Measurements from ENCODE around the gene CCDC85C. TPM values are rescaled to one million over a fixed set of nuclear protein-coding genes. Genes with fewer than 3 reads are reported as not detected.

Gene CCDC85C
- total RNA-seq, 1 experiment from 2014 or later = 42.3 TPM

DNA sequence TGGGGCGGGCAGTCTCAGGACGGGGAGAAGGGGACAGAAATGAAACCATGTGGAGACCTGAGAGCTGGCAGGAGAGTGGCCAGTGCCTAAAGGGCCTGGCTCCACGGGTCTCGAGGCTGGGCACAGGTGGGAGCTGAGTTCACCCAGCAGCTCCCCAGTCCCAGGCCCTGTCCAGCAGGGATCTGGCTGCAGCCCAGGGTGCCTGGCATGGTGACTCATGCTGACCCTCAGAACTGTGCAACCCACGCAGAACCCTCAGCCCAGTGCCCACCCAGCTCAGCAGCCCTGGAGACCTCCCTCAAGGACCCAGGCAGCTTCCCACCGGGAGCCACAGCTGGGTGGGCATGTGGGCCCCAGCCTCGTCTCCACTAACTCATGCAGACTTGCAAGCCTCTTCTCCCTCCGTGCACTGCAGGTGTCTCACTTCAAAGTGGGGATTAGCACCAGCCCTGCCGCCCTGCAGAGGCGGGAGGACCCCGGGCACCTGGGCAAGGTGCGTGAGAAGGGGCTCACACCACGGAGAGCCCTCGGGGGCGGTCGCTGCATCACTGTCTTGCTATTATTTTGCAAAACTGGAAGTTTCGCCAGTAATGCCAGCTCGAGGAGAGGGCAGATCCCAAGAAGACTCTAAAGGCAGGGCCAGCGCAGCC is 76.5 kb downstream of the CCDC85C start:
- Histone ChIP-seq H3K9me2 (ENCODE audit: insufficient read depth) (no peaks in the 10 kb centered on the region), H3K36me3 (ENCODE audit: control insufficient read depth in 1 of 2, insufficient read depth in 2 of 2, low read length in 2 of 2) (no peaks in the 10 kb centered on the region), H3K9ac (ENCODE audit: low read length) (no peak overlapping the region), H3K9me3 (ENCODE audit: control insufficient read depth in 1 of 2, insufficient read depth in 1 of 2, low read depth in 1 of 2, low read length in 2 of 2) (no peaks in the 10 kb centered on the region), H3K4me2 (ENCODE audit: low read length) (no peak overlapping the region), H2AFZ (ENCODE audit: low read depth, low read length, poor library complexity, severe bottlenecking) (no peak overlapping the region), H3K27ac (ENCODE audit: low read depth, low read length) (no peak overlapping the region), H3K27me3 (ENCODE audit: insufficient read depth, low read length) (no peaks in the 10 kb centered on the region), H3K79me2 (ENCODE audit: insufficient read depth, low read length) (peaks cover 3% of the 10 kb centered on the region; the same call in 1 of the 2 replicates), H3K4me1 (ENCODE audit: control insufficient read depth in 1 of 2, insufficient read depth in 2 of 2, low read length in 2 of 2) (peaks cover 0 to 6% of the 10 kb centered on the region in 2 experiments; a peak in 2 of 4 replicates), H3K4me3 (replicated peaks in 1 of 2; ENCODE audit: low read depth in 1 of 2, low read length in 2 of 2) (no peak overlapping the region), H4K20me1 (ENCODE audit: insufficient read depth) (no peaks in the 10 kb centered on the region)
- BruUV-seq (replicated peaks) = no TSS peak
- DNase-seq (ENCODE audit: low read depth, low spot score) = no peak
- TF ChIP-seq SRF (IDR thresholded peaks at IDR 0.05; ENCODE audit: low read depth) (no peak), EZH2 (IDR thresholded peaks at IDR 0.05) (no peak), EZH2phosphoT487 (IDR thresholded peaks at IDR 0.05; ENCODE audit: borderline replicate concordance) (no peak), CEBPB (IDR thresholded peaks at IDR 0.05; ENCODE audit: low read depth) (no peak), JUND (IDR thresholded peaks at IDR 0.05) (no peak), FOSL1 (IDR thresholded peaks at IDR 0.05; ENCODE audit: low read depth) (no peak)
- RAD21 ChIA-PET (ENCODE audit: low non-redundant PET in 1 of 2, low total read pairs in 2 of 2, uncharacterized antibody in 2 of 2, unreplicated experiment in 2 of 2) = no interaction called here
- CTCF ChIA-PET = no interaction called here
- no peak for ATAC-seq
- intact Hi-C loops (cut with micrococcal nuclease) = loop anchor here (10.0 kb wide), 1 partner anchor 417 kb away; no protein-coding TSS in a partner anchor
- POLR2A ChIA-PET = no interaction called here

DNA sequence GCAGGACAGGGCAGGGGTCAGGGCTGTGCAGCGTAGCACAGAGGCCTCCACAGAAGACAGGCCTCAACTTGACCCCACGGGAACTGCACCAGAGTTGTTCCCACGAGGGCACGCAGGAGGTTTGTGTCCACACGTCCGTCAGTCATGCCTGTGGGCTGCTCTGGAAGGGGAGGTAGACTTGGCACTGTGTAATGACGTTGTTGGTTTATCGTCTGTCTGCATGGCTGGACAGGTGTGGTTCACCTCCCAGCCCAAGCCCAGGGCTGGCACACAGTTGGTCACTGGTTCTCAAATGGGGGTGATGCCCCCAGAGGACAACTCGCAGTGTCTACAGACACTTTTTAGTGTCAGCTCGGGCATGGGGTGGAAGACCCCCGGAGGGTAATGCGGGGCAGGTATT is 77.0 kb downstream of the CCDC85C start:
- H3K9me3 ChIP-seq (ENCODE audit: control insufficient read depth in 1 of 2, insufficient read depth in 1 of 2, low read depth in 1 of 2, low read length in 2 of 2) = no peaks in the 10 kb centered on the region
- H3K4me1 ChIP-seq (ENCODE audit: control insufficient read depth in 1 of 2, insufficient read depth in 2 of 2, low read length in 2 of 2) = peaks cover 0 to 6% of the 10 kb centered on the region in 2 experiments; a peak in 2 of 4 replicates
- H3K4me2 ChIP-seq (ENCODE audit: low read length) = no peak overlapping the region
- H2AFZ ChIP-seq (ENCODE audit: low read depth, low read length, poor library complexity, severe bottlenecking) = no peak overlapping the region
- ChIA-PET CTCF (no interaction called here), POLR2A (no interaction called here), RAD21 (ENCODE audit: low non-redundant PET in 1 of 2, low total read pairs in 2 of 2, uncharacterized antibody in 2 of 2, unreplicated experiment in 2 of 2) (no interaction called here)
- H3K4me3 ChIP-seq (replicated peaks in 1 of 2; ENCODE audit: low read depth in 1 of 2, low read length in 2 of 2) = no peak overlapping the region
- intact Hi-C loops (cut with micrococcal nuclease) = loop anchor here (10.0 kb wide), 1 partner anchor 418 kb away; no protein-coding TSS in a partner anchor
- H3K9me2 ChIP-seq (ENCODE audit: insufficient read depth) = no peaks in the 10 kb centered on the region
- ATAC-seq (no peak), DNase-seq (ENCODE audit: low read depth, low spot score) (no peak)
- H3K79me2 ChIP-seq (ENCODE audit: insufficient read depth, low read length) = peaks cover 3% of the 10 kb centered on the region; the same call in 1 of the 2 replicates
- no peak for TF ChIP-seq EZH2 (IDR thresholded peaks at IDR 0.05)
- no peak for TF ChIP-seq ELF1 (IDR thresholded peaks at IDR 0.05; ENCODE audit: borderline replicate concordance, low read depth)
- no peak for TF ChIP-seq ZFX (IDR thresholded peaks at IDR 0.05)
- TF ChIP-seq CEBPB (IDR thresholded peaks at IDR 0.05; ENCODE audit: low read depth) = no peak
- no peak for TF ChIP-seq SRF (IDR thresholded peaks at IDR 0.05; ENCODE audit: low read depth)
- no peak for TF ChIP-seq CBX3 (IDR thresholded peaks at IDR 0.05; ENCODE audit: low read depth)
- TF ChIP-seq EZH2phosphoT487 (IDR thresholded peaks at IDR 0.05; ENCODE audit: borderline replicate concordance) = no peak
- no peak for TF ChIP-seq POLR2AphosphoS5 (IDR thresholded peaks at IDR 0.05; ENCODE audit: low read depth, low read length)
- H3K36me3 ChIP-seq (ENCODE audit: control insufficient read depth in 1 of 2, insufficient read depth in 2 of 2, low read length in 2 of 2) = no peaks in the 10 kb centered on the region
- no peaks in the 10 kb centered on the region for H4K20me1 ChIP-seq (ENCODE audit: insufficient read depth)
- BruUV-seq (replicated peaks) = no TSS peak
- no peaks in the 10 kb centered on the region for H3K27me3 ChIP-seq (ENCODE audit: insufficient read depth, low read length)
- no peak overlapping the region for H3K27ac ChIP-seq (ENCODE audit: low read depth, low read length)
- no peak overlapping the region for H3K9ac ChIP-seq (ENCODE audit: low read length)

Data from HCT116 (cell line).